NCI-H524 (cell line): ENCODE measurements around the gene LHX5.

ENCODE experiments used
- DNase-seq, 2 experiments: peaks; one replicate each; lab custom pipeline; 2025; lab: John Stamatoyannopoulos, UW

The LHX5 gene

DNA sequence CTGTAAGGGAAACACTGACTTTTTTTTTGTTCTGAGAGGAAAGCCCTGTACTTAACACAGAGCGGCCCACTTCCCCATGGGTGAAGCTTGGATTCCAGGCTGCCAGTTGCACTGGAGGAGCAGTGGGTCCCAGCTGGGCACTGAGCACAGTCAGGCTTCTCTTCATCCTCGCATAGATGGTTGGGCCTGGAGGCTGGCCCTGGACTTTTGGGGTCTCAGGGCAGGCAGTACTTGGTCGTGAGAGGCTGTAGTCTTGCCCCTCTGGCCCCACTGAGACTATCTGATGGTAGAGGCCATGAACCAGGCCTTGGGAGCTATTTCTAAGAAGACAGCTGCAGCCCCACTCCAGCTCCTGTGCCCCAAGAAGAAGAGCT lies 6.2 kb upstream of the LHX5 start:
- DNase-seq: no peak

DNA sequence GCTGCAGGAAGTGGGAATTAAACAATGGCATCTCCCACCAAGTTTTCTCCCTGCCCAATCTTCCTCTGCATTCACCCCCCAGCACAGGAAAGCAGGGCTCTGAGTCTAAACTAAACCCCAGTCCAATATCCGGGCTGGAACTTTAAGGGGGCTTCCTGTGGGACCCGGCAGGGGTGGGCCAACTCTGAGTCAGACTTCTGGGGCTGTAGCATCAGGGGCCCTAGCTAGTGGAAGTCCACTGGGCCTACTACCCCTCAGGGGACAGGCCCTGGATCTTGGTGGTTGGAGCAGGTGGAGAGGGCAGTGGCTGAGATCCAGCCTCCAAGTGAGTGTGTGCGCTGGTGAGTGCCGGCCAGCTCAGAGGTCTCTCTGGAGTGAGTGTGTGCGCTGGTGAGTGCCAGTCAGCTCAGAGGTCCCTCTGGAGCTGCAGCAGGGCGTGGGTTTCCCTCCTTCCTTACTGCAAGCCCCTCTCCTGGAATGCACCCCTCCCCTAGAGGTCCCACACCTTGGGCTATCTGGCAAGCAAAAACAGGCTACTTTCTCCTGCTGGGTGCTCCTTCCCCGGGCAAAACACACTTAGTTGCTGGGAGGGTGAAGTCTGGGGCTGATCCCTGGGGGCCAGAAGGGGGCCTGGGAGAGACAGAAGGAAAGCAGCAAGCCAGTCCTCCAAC lies 5.6 kb upstream of the LHX5 start:
- no peak for DNase-seq

DNA sequence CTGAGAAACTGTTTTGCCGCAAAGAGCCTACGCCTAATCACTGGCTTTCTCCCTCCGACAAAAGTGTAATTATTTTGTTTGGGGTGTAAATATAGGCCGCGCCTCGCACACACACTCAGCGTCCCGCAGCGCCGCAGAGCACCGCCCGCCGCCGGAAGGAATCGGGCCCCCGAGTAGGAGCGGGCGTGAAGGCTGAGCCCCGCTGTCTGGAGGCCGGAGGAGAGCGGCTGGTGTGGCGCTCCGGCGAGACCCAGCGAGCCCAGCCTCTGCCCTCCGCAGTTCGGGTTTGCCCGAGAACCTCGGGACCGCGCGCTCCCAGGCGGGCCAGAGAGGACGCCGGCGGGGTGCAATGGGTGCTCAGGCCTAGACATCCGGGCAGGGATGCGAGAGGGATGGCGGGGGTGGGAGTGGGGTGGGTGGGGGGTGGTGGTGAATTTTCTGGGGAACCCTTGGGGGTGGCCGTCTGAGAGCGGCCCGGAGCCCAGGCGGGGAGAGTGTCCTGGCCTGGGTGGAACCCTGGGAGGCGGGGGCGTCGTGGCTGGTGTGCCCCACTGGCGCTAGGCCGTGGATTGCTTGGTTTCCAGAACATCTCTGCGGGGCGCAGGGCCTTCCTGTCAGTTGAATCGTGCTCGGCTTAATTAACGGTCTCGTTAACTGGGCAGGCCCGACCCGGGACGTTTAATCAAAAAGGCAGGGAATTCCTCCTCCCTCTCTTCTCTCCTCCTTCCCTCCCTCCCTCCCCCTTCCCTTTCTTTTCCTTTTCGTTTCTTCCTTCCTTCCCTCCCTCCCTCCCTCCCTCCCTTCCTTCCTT lies 4.7 kb upstream of the LHX5 start:
- no peak for DNase-seq

DNA sequence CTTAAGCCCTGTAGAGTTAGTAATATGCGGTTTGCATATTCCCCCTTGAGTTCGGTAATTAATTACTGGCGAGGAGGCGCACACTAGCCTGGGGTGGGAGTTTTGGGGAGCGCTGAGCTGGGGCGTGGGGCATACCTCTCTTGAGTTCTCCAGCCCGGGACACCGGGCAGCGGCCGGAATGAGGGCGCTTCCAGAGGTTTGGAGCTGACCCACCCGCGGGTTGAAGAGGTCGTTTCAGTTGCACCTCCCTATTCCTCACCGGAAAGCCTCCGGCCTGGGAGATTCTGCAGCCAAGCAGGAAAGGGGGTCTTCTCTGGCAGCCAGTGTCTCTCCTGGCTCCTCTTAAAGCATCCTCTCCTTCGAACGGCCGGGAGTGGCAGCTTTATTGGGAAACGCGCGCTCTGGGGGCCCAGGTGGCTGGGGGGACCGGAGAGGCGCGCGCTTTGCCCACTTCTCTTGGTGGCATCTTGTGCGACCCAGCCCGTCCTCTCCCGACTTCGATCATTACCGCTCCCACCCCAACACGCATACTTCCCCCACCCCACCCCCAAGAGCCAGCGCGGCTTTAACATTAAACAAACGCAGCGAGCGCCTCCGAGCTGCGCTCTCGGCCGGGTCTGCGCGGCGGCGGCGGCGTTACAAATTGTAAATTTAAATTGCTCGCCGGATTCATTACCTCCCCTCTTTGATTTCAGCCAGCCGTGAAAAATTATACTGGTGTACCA lies 3.9 kb upstream of the LHX5 start:
- DNase-seq: no peak

DNA sequence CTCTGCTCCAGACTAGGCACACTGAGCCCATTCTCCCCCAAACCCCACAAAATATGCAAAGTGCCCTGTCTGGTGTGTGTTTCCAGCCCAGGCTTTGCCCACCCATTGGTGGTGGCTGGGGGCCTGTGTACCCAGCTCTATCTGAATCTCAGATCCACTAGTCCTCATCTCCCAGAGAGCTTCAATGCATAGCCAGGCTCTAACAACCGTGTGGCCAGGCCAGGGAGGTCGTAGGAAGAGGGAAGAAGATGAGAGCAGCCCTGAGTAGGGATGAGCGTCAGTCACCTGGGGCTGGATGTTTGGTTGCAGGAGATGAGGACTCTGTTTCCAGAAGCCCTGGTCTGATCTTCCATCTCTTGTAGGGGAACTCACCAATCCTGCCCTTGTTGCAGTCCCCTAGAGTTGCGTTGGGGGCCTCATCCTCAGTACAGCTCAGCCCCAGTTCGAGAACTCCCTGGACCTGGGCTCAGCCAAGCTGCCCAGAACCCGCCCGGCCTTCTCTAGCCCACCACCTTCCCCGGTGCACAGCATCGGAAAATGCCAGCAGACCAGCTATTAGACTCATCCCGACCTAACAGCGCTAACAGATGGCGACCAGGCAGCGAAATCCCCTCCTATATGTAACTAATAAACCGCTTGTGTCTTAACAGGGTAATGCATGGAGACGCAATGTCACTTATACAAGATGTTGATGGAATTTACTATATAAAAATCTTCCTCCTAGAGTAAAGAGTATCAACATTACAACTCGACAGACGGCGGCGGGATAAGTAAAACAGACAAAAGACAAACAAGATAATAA lies 3.2 kb upstream of the LHX5 start:
- peak; percentile 66 to 75 for DNase-seq

DNA sequence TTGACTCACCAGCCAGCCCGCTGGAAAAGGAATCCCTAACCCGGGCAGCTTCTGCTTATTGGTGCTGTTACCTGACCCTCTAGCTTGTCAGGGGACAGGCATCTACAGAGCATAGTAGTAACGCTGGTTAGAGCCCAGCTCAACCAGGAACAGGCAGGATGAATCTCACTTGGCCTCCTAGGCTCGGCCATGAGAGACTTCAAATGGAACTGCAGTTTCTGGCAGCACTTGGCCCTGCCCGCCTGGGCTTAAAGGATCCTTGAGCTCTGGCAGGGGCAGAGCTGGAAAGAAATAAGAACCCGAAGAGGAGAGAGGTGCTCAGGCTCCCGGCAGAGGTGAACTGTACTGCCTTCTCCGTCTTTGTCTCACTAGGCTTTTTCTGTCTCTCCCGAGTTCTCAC lies 2.3 kb upstream of the LHX5 start:
- peak in 1 of 2 experiments; percentile 16 for DNase-seq

DNA sequence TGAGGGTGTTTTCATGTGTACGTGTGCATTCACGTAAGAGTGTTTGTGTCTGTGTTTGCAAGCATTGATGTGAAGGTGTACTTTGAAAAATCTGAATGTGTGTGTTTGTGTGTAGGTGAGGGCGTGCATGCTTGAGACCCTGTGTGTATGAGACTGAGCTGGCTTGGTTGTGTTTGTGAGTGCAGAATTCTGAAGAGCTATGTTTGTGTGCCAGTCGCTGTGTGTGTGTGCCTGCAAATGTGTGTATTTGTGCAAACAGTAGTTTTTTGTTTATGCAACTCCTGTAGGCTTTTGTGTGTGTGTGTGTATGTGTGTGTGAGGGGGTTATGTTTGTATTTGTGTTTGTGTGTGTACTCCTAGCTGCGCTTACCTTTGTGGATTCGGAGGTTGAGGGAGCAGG lies 1.7 kb upstream of the LHX5 start:
- no peak for DNase-seq

DNA sequence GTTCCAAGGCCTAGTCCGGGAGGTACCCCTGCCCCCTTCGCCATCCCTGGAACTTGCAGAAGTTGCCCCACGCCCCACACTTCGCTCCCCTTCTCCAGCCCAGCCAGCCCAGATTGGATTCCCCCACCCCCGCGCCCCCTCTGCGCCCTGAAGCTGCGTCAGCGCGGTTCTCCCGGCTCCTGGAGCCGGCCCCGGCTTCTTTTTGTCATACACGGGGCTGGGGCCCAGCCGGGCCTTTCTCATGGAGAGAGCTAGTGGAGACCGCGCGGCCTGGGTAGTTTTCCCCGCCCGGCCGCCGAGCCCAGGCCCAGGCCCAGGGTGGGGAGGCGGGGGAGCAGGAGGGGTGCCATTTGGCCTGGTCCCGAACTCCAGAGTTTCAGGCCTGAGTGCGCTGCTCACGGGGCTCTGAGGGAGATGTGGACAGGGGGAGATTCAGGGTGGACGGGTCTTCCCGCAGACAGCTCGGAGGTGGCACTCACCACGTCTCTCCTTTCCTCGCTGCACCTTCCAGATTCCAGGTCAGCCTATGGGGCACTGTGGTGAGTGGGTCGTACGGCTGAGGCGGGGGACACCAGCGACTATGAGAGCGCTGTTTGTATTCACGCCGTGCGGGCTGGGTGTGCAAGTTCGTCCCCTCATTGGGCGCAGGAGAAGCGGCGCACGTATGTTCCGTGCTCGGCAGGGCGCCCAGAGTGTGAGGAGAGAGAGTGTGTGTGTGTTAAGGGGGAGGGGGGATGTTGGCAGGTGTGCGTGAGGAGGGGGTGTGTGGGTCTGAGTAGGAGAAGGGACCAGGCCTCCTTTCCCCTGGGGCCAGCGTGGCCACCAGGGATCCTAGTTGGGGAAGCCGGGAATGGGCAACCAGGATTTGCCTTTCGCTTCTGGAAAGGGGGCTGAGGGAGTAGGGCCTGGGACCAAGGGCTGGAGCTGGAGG lies 785 bp upstream of the LHX5 start:
- DNase-seq: no peak

DNA sequence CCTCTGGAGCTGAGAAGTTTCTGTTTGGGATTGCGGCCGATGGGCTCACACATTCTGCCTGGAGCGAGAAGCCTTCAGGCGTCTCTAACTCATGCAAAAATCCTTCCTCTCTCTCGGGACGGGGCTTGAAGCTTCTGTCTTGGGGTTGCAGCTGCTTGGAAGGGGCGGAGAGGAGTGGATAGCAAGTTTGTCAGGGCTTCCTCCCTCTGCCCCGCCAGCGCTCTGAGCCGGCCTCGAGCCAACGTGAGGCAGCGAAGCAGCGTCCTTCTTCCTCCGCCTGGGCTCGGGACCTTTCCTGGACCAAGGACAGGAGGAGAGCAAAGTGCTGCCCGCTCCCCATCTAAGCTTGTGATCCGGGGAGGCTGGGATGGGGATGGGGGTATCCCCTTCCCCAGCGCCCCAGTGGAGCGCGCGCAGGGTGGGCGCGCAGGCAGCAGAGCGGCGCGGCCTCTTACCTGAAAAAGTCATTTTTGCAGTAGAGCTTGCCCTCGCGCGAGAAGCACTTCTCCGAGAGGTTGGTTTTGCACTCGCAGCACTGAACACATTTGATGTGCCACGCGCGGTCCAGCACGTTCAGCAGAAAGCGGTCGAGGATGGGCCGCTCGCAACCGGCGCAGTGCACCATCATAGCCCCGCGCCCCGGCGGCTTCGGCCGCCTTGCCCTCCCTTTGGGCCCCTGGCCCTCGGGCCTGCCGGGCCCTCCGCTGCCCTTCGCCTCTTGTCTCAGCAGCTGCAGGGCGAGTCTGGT lies 626 bp downstream of the LHX5 start:
- DNase-seq: no peak

DNA sequence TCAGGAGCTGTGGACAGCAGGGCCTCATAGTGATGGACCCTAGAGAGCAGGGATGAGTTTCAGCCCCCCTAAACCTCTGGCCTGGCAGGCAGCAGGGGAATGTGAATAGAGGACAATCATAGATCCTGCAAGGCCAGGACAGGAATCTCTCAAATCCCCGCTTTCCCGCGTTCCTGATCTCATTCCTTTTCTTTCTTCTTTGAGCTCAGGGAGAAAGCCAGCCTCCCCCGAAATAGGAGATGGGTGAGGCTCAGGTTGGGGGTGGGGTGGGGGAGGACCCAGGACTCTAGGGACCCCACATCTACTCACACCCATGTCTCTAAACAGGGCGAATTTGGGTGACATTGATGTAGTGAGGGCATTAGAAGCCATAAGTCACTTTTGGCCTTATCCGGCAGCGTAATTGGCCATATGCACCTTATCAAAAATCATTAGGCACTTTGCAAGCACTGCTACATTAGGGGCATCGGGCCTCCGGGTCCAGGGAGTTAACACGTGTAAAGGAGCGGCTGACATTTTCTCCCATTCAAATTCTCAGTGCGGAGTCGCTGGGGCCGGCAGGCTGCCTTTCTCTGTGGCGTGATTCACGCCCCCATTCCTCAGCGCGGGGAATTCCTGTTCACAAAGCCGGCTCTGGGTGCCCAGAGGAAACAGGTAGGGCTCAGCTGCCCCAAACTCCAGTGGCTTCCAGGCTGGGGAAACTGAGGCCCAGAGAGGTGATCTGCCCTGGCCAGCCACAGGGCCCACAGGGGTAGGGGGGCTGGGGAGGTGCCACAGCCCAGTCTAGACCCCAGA lies 1.5 kb downstream of the LHX5 start:
- peak in 1 of 2 experiments; percentile 12 for DNase-seq

DNA sequence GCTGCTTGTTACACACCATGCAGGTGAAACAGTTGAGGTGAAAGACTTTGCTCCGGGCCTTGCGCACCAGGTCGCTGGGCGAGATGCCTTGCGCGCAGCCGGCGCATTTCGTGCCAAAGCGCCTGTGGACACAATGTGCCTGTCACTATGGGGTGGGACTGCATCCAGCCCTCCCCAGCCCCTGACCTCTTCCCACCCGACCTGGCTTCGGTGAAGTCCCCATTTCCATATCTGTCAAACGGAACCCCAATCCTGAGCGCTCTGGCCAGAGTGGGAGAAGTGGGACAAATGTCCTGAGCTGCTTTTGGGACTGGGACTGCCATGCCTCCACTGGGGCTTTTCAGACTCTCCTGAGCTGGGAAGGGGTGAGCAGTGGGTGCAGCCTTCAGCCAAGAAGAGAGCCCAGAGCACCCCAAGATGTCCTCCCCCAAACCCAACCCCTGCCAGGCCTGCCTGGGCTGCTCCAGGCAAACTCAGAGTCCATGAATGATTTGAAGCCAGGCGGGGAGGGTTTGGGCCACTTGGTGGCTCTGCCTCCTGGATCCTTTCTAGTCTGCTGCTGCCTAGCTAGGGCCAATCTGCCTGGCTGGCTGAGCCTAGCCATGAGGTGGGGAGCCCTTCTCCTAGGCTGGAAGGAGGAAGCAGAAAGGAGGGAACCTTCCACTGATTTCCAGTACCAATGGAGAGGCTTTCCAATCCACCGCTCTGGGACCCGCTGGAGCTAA lies 2.3 kb downstream of the LHX5 start:
- no peak for DNase-seq

DNA sequence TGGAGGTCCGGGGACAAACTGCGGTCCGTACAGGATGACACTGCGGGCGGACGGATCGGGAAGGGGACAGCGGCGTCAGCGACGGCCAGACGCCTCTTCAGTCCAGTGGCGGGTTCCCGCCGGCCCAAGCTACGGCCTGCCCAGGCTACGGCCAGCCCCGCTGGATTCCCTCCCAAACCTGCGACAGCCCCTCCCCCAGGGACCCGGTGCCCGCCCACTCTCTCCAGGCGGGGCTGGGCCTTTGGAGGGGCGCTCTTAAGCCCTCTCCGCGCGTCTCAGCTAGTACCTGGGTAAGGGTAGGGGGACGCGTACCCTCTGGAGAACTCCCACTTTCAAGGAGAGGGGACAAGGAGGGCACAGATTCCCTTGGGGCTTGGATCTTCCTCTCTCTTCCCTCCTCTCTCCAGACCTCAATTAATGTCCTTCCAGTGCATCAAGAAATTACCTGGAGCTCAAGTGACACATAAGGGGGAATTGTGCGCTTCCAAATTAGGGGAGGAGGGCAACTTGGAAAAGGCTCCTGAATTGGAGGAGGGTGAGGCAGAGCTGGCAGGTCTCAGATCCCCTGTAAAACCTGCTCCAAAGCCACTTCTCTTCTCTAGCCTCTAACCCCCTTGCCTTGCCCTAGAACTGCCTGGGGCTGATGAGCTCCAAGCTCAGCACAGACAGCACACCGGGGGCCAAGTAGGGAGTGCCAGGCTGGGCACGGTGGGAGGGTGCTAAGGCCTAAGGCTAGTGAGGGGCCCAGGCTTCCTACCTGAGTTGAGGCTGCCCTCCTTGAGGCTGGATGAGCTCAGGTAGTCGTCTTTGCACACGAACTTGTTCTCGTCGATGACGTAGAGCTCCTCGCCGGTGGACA lies 3.1 kb downstream of the LHX5 start:
- no peak for DNase-seq

DNA sequence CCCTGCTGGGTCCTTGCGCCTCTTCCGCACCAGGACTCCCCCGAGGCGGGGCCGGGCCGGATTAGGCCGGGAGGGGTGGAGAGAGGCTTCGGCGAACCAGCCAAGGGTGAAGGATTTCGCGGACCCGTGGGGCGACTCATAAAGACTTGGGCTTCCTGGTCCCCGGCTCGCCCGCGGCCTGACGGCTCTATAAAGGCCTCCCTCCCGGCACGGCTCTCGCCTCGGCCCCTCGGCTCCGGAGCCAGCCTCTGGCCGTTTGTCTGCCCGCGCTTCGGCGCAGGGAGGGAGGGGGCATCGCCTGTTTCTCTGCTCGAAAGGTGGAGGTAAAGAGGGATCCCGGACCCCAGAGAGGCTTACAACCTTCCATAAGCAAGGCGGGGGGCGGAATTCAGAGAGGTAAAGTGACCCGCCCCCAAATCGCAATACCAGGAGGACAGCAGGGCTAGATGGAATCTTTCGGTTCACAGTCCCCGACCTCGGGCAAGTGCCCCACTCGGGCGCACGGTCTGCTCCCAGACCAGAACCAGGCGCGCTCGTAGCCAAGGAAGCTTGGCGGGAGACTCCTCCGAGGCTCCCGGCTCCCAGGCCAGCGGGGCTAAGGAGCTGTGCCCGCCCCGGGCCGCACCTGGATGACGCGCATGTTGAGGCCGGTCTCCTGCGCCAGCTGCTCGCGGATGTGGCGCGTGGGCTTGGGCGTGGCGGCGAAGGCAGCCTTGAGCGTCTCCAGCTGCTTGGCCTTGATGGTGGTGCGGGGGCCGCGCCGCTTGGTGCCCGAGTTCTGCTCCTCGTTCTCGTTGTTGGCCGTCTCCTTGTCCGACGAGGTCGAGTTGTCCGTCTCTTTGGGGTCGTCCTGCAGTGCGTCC lies 3.9 kb downstream of the LHX5 start:
- no peak for DNase-seq

DNA sequence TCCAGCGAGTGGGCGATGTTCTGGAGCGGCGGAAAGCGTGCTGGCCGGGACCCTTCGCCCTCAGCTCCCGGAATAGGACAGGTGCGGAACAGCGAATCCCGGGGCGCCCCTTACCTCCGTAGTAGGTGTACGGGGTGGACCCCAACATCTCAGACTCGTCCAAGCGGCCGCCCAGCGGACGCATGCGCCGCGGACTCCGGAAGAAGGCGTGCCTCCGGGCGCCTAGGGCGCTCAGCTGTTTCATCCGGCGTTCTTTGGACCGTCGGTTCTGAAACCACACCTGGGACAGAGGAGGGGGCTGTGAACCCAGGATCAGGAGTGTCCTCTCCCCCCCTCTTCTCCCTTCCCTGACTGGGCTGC lies 4.5 kb downstream of the LHX5 start:
- DNase-seq: peak in 1 of 2 experiments; percentile 38

DNA sequence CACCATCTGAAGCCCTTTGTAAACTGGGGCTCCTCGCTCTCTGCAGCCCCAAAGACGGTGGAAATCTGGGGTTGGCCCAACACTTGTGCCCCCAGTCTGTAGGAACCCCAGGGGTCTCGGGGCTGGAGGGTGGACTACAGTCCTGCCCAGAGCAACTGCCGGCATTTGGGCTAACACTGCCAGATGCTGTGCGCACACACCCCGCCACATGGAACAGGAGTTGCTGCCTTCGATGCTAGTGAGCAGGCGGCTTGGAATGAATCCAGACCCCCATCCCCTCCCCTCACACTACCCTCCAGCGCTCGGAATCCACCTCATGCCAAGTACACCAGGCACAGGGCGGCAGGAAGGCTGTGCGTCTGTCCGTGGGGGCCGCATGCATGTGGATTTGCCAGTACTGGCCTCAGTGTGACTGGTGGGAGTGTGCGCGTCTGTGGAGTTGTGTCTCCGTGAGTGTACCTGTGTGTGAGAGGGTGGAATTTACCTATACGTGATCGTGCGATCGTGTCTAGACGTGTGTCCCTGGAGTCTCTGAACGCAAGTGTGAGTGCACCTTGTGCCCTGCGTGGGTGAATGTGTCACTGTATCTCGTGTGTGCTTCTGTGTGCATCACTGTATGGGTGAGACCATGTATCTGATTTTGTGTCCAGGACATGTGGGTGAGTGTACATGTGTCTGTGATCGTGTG lies 5.1 kb downstream of the LHX5 start:
- DNase-seq: peak; percentile 31 to 76

DNA sequence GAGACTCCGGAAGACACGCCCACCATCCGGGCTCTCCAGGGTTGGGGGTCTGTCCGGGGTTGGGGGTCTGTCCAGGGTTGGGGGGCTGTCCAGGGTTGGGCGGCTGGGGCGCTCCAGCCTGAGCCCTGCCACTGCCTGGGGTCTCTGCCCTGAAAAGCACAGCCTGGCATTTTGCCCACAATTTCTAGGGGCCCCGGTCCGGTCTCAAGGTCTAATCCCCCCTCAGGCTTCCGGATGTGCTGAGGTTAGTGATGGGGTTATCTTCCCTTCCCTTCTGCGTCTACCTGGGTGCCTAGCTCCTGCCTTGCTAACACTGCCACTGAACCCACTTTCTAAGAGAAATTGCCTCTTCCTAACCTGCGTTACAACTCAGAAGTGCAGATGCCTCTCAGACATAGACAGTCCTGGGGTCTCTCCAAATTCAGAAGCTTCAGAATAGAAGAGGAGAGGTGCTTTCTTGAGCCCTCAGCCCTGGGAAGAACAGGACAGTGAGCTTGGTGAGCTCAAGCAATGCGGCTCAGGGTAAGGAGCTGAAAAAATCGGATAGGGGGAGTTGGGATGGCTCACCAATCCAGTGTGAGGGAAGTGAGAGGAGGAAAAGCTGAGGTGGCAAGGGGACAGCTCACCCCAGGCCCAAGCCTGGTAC lies 5.7 kb downstream of the LHX5 start:
- DNase-seq: peak in 1 of 2 experiments; percentile 44
